OCI-LY7 (cell line): ENCODE measurements around the gene GOT2.

ENCODE experiments used
- EZH2phosphoT487 ChIP-seq: fragments of 200-600 bp; sonication (generic); IDR thresholded peaks from 2 replicates; pipeline ENCODE4 v1.6.1; 2018; ENCODE audit warnings: low read depth, borderline replicate concordance, mild to moderate bottlenecking, mixed run types, antibody characterized with exemption, low read length, moderate library complexity, mixed read lengths
- TF ChIP-seq, protein P1 (sequence below): fragments of 200-600 bp; sonication (generic); conservative IDR thresholded peaks from 2 replicates; pipeline ENCODE4 v1.5.1; 2014; ENCODE audit warnings: mild to moderate bottlenecking, antibody characterized with exemption, low read length, moderate library complexity, mixed read lengths

DNA sequence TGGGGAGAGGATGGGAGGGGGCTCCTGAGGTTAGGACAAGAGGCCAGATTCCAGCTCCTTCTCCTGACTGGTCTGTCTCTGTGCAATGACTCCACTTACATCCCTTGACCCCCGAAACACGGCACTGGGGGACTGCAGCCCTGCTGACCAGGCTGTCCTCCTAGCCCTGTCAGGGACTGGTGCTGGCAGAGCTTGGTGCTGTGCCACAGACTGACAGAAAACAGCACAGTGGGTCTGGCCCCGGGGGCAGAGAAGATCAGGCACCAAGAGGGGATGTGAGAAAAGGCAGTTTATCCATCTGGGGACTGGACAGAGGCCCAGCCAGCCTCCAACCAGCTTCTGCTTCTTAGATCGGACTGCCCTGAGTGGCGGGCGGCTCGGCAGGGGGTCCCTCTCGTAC, 68.9 kb downstream of the GOT2 start:
- TF ChIP-seq EZH2phosphoT487 = no peak
- TF ChIP-seq, protein P1, sequence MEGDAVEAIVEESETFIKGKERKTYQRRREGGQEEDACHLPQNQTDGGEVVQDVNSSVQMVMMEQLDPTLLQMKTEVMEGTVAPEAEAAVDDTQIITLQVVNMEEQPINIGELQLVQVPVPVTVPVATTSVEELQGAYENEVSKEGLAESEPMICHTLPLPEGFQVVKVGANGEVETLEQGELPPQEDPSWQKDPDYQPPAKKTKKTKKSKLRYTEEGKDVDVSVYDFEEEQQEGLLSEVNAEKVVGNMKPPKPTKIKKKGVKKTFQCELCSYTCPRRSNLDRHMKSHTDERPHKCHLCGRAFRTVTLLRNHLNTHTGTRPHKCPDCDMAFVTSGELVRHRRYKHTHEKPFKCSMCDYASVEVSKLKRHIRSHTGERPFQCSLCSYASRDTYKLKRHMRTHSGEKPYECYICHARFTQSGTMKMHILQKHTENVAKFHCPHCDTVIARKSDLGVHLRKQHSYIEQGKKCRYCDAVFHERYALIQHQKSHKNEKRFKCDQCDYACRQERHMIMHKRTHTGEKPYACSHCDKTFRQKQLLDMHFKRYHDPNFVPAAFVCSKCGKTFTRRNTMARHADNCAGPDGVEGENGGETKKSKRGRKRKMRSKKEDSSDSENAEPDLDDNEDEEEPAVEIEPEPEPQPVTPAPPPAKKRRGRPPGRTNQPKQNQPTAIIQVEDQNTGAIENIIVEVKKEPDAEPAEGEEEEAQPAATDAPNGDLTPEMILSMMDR = no peak
